ENCODE data around the gene RABGAP1.

The RABGAP1 gene

DNA sequence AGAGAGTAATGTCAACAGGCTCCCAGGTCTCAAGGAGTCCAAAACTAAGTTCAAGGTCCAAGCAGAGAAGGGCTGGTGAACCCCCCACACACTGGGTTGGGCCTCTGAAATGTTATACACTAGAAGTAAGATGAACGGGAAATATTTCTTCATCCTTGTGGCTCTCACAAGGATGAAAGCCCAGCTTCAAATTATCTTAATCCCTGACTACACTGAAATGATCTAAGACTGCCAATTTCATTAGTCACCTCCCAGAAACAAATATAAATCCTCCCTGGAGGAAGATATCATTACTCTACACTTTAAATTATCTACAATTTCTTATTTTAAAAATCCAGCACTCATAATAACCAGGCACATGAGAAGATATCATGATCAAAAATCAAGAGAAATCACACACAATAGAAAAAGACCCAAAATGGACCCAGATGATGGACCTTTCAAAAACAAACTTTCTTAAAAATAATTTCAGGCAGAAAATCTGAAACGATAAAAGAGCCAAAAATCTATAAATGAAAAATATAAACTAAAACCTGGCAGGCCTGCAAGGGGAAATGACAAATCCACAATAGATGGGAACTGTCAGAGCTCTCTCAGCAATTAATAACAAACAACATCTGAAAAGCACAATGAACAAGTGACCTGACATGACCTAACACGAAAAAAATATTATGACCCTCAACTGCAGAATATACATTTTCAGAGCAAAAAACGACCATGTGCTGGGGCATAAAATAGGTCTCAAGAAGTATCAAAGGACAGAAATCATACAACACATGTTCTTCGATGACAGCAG is 210.1 kb downstream of the RABGAP1 start:
- H3K9ac ChIP-seq (ENCODE audit: insufficient read length), result no peak overlapping the region
- DNase-seq (ENCODE audit: low read depth, low spot score), result no peak
- H3K27ac ChIP-seq, result no peak overlapping the region
- H3K36me3 ChIP-seq (ENCODE audit: insufficient read depth, low read length), result peaks cover 65% of the 10 kb centered on the region
- no peak for TF ChIP-seq POLR2AphosphoS5 (IDR thresholded peaks at IDR 0.05; ENCODE audit: borderline replicate concordance, low read depth, low read length)
- TF ChIP-seq EZH2 (IDR thresholded peaks at IDR 0.05), result no peak
- no peak for TF ChIP-seq FOXP2 (optimal IDR thresholded peaks at IDR 0.05; ENCODE audit: control extremely low read depth, extremely low read length, insufficient read depth)
- peaks cover 3% of the 10 kb centered on the region; the same call in 1 of the 2 replicates for H3K9me3 ChIP-seq (ENCODE audit: low read depth, low read length)
- no peak overlapping the region for H3K4me3 ChIP-seq
